H1 (cell line): ENCODE measurements around the gene NPL. TPM values are rescaled to one million over a fixed set of nuclear protein-coding genes. Genes with fewer than 3 reads are reported as not detected.
A peak's percentile ranks its signal among the peaks of the same experiment; 100 is the strongest.

ENCODE experiments used
- ATF2 ChIP-seq: IDR thresholded peaks from 2 replicates; pipeline ENCODE4 v1.6.1; 2012; ENCODE audit warnings: low read length, inconsistent platforms
- BCL11A ChIP-seq, 2 experiments: IDR thresholded peaks; one replicate each; pipeline ENCODE4 v1.6.1; 2011; ENCODE audit warnings: low read depth in 2 of 2, low read length in 2 of 2, mild to moderate bottlenecking in 2 of 2
- BRCA1 ChIP-seq: IDR thresholded peaks from 2 replicates; pipeline ENCODE4 v1.6.1; 2012; ENCODE audit warnings: low read depth, low read length, improper control_type of control experiment
- CEBPB ChIP-seq: IDR thresholded peaks from 2 replicates; pipeline ENCODE4 v1.6.1; 2012; ENCODE audit warnings: low read depth, low read length
- EGR1 ChIP-seq: IDR thresholded peaks from 2 replicates; pipeline ENCODE4 v1.6.1; 2011; ENCODE audit warnings: low read depth, low read length, borderline replicate concordance
- GABPA ChIP-seq: IDR thresholded peaks from 2 replicates; pipeline ENCODE4 v1.6.1; 2011; ENCODE audit warnings: mild to moderate bottlenecking, low read length, moderate library complexity, borderline replicate concordance; ENCODE audit not compliant: insufficient read depth
- KDM4A ChIP-seq: IDR thresholded peaks from one replicate; pipeline ENCODE4 v1.7.1; 2012; ENCODE audit warnings: low read depth, mild to moderate bottlenecking, moderate library complexity, low read length, inconsistent platforms; ENCODE audit not compliant: severe bottlenecking
- KDM5A ChIP-seq: fragments of 200-600 bp; IDR thresholded peaks from 2 replicates; pipeline ENCODE4 v1.7.1; 2012; ENCODE audit warnings: mild to moderate bottlenecking, low read length, inconsistent platforms, mixed read lengths
- NRF1 ChIP-seq: IDR thresholded peaks from 2 replicates; pipeline ENCODE4 v1.6.1; 2011; ENCODE audit warnings: mild to moderate bottlenecking, low read depth, low read length, improper control_type of control experiment
- PHF8 ChIP-seq: fragments of 200-600 bp; sonication (generic); conservative IDR thresholded peaks from 2 replicates; pipeline ENCODE4 v1.7.1; 2012; ENCODE audit warnings: low read depth, mild to moderate bottlenecking, inconsistent platforms, low read length, moderate library complexity
- POLR2A ChIP-seq, 2 experiments: IDR thresholded peaks; 1 replicate in 1 of 2; 2 replicates in 1 of 2; pipeline ENCODE4 v1.6.1; 2011; ENCODE audit warnings: low read depth in 2 of 2, low read length in 2 of 2, mild to moderate bottlenecking in 2 of 2; ENCODE audit errors: control extremely low read depth in 1 of 2
- POU5F1 ChIP-seq: IDR thresholded peaks from 2 replicates; pipeline ENCODE4 v1.6.1; 2011; ENCODE audit warnings: low read depth, mild to moderate bottlenecking, low read length, moderate library complexity
- RBBP5 ChIP-seq: IDR thresholded peaks from 2 replicates; pipeline ENCODE4 v1.7.1; 2012; ENCODE audit warnings: low read depth, mild to moderate bottlenecking, inconsistent platforms, low read length, moderate library complexity, borderline replicate concordance
- SAP30 ChIP-seq: fragments of 300-600 bp; sonication (generic); IDR thresholded peaks from 2 replicates; pipeline ENCODE4 v1.7.1; 2012; ENCODE audit warnings: low read length, moderate library complexity, mild to moderate bottlenecking, inconsistent platforms; ENCODE audit not compliant: insufficient read depth, insufficient replicate concordance
- SIN3A ChIP-seq, 2 experiments: IDR thresholded peaks in 1 of 2; conservative IDR thresholded peaks in 1 of 2; 2 replicates each; pipeline ENCODE4 v1.6.1; 2011 to 2012; ENCODE audit warnings: low read length in 2 of 2, improper control_type of control experiment in 1 of 2, low read depth in 1 of 2, mild to moderate bottlenecking in 1 of 2
- SP1 ChIP-seq: IDR thresholded peaks from 2 replicates; pipeline ENCODE4 v1.6.1; 2011; ENCODE audit warnings: low read depth, low read length
- SP2 ChIP-seq: IDR thresholded peaks from 2 replicates; pipeline ENCODE4 v1.6.1; 2012; ENCODE audit warnings: mild to moderate bottlenecking, low read length, inconsistent platforms
- SP4 ChIP-seq: IDR thresholded peaks from 2 replicates; pipeline ENCODE4 v1.6.1; 2012; ENCODE audit warnings: low read length, inconsistent platforms
- SRF ChIP-seq: IDR thresholded peaks from 2 replicates; pipeline ENCODE4 v1.6.1; 2011; ENCODE audit warnings: mild to moderate bottlenecking, low read depth, low read length, moderate library complexity
- TAF7 ChIP-seq: optimal IDR thresholded peaks from 2 replicates; pipeline ENCODE3; 2011; ENCODE audit warnings: low read depth, mild to moderate bottlenecking, inconsistent platforms, low read length, moderate library complexity, borderline replicate concordance
- TEAD4 ChIP-seq: IDR thresholded peaks from 2 replicates; pipeline ENCODE4 v1.6.1; 2012; ENCODE audit warnings: low read depth, low read length, inconsistent platforms, mixed read lengths
- polyA plus RNA-seq, 7 experiments: library from polyadenylated mRNA; depleted of rRNA in 3 of 7; stranded (reverse) in 5 of 7; unstranded in 2 of 7; fragments of >200 nt in 5 of 7; fragments of 200-250 nt in 2 of 7; gene quantifications; 1 replicate in 5 of 7; 2 replicates in 1 of 7; 4 replicates in 1 of 7; pipeline versions ENCODE4 v1.2.1 to v1.2.3, GENCODE V29; 2011 to 2013; ENCODE audit warnings: missing spikeins in 2 of 7, mixed read lengths in 2 of 7
- total RNA-seq: library from RNA; stranded (reverse); fragmentation: NEBNext Ultra II Directional; extraction: Animal tissue kit (Norgen Biotek cat#: 25700); gene quantifications from 2 replicates; pipeline ENCODE4 v1.2.1, GENCODE V29; 2021

Gene NPL
- total and polyA plus RNA-seq, 2 of the 8 experiments (the other 6 are each of a cell fraction or from before 2014, with no cell fraction given), result 2.2 to 4.4 TPM

GRCh38 chr1:182789138-182790076 is at the start of gene NPL (continued):
- TF ChIP-seq KDM4A (peak; percentile 98), TAF7 (peak; percentile 66), NRF1 (no peak), BCL11A (IDR thresholded peaks at IDR 0.05; ENCODE audit: low read depth in 2 of 2, low read length in 2 of 2) (no peak), SP1 (no peak), POLR2A (IDR thresholded peaks at IDR 0.05; ENCODE audit: control extremely low read depth in 1 of 2, low read depth in 2 of 2, low read length in 2 of 2) (peak in 1 of 2 experiments; percentile 69; a peak in 2 of 3 replicates), TEAD4 (no peak), GABPA (0 out of 2 replicates have a peak, but pooled peaks have one; percentile 31), SRF (no peak), SIN3A (conservative IDR thresholded peaks at IDR 0.05 in 1 of 2, IDR thresholded peaks at IDR 0.05 in 1 of 2; ENCODE audit: low read depth in 1 of 2, low read length in 2 of 2) (0 out of 4 replicates have a peak, but pooled peaks of 1 of the 2 experiments have one; percentile 19), SP2 (no peak), POU5F1 (no peak), EGR1 (no peak), ATF2 (no peak), KDM5A (no peak), SP4 (no peak), CEBPB (no peak), BRCA1 (no peak), PHF8 (0 out of 2 replicates have a peak, but pooled peaks have one; percentile 61), SAP30 (no peak), RBBP5 (peak; percentile 87; the same call in 1 of the 2 replicates)
